ENCODE results near the gene ASS1. TPM values are rescaled to one million over a fixed set of nuclear protein-coding genes. Genes with fewer than 3 reads are reported as not detected.

Gene ASS1
- total and polyA plus RNA-seq, 2 of the 13 experiments (the other 11 are each of a cell fraction or from before 2014, with no cell fraction given): 77.6 to 122 TPM

GRCh38 chr9:130438382-130438981, 6.3 kb upstream of the ASS1 start:
- no peak overlapping the region for H3K9ac ChIP-seq (ENCODE audit: insufficient read depth, low read depth, low read length)
- ChIA-PET POLR2A (interaction anchor here (1.0 kb wide), 1 partner anchor 12 kb away, joined by 4 read pairs; no protein-coding TSS in a partner anchor), CTCF (ENCODE audit: low intra/inter-chr PET ratio, low total read pairs) (no interaction called here)
- DNase-seq (ENCODE audit: low spot score) (no peak), ATAC-seq (no peak), FAIRE-seq (no peak)
- WGBS (ENCODE audit: low lambda C conversion rate): 40% methylated on average over 3 of the region's 6 CpGs
- H3K36me3 ChIP-seq (replicated peaks in 1 of 2; ENCODE audit: control insufficient read depth in 1 of 2, insufficient read depth in 2 of 2, low read length in 2 of 2): no peaks in the 10 kb centered on the region
- no peaks in the 10 kb centered on the region for H3K79me2 ChIP-seq (ENCODE audit: insufficient read depth, low read length)
- in situ Hi-C loops (cut with HindIII; ENCODE audit: extremely low pct_ligation_motif_present, low pct_unique_long_range_greater_than_20kb): no loop called here
- H4K20me1 ChIP-seq (ENCODE audit: insufficient read depth, low read length): no peaks in the 10 kb centered on the region
- H3K4me1 ChIP-seq (ENCODE audit: insufficient read depth, low read length): peaks cover 41% of the 10 kb centered on the region
- no peak overlapping the region for H3K4me3 ChIP-seq (replicated peaks in 1 of 3; ENCODE audit: insufficient read depth in 1 of 3, low read depth in 2 of 3, low read length in 3 of 3)
- H3K27ac ChIP-seq (ENCODE audit: extremely low read length, insufficient read depth, low read length): no peak overlapping the region
- no peak overlapping the region for H2AFZ ChIP-seq (ENCODE audit: low read length)
- intact Hi-C loops (cut with micrococcal nuclease; ENCODE audit: unreplicated experiment): no loop called here
- peaks cover 9% of the 10 kb centered on the region; the same call in 1 of the 2 replicates for H3K9me3 ChIP-seq (ENCODE audit: low read length)
- H3K27me3 ChIP-seq (ENCODE audit: control insufficient read depth in 1 of 2, insufficient read depth in 2 of 2, low read length in 2 of 2): peaks cover 2 to 18% of the 10 kb centered on the region in 2 experiments
- BruUV-seq (replicated peaks): no TSS peak
- H3K4me2 ChIP-seq (ENCODE audit: low read depth, low read length): no peak overlapping the region
- TF ChIP-seq HNRNPK (IDR thresholded peaks at IDR 0.05; ENCODE audit: low read depth, low read length, poor library complexity, severe bottlenecking) (no peak), GLI4 (CRISPR knock-in tag; IDR thresholded peaks at IDR 0.05; ENCODE audit: borderline replicate concordance) (no peak), ZBTB7A (CRISPR knock-in tag; IDR thresholded peaks at IDR 0.05) (no peak)
- TF ChIP-seq, protein P1, sequence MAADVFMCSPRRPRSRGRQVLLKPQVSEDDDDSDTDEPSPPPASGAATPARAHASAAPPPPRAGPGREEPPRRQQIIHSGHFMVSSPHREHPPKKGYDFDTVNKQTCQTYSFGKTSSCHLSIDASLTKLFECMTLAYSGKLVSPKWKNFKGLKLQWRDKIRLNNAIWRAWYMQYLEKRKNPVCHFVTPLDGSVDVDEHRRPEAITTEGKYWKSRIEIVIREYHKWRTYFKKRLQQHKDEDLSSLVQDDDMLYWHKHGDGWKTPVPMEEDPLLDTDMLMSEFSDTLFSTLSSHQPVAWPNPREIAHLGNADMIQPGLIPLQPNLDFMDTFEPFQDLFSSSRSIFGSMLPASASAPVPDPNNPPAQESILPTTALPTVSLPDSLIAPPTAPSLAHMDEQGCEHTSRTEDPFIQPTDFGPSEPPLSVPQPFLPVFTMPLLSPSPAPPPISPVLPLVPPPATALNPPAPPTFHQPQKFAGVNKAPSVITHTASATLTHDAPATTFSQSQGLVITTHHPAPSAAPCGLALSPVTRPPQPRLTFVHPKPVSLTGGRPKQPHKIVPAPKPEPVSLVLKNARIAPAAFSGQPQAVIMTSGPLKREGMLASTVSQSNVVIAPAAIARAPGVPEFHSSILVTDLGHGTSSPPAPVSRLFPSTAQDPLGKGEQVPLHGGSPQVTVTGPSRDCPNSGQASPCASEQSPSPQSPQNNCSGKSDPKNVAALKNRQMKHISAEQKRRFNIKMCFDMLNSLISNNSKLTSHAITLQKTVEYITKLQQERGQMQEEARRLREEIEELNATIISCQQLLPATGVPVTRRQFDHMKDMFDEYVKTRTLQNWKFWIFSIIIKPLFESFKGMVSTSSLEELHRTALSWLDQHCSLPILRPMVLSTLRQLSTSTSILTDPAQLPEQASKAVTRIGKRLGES (CRISPR knock-in tag; IDR thresholded peaks at IDR 0.05; ENCODE audit: borderline replicate concordance): no peak
- TF ChIP-seq, protein P2, sequence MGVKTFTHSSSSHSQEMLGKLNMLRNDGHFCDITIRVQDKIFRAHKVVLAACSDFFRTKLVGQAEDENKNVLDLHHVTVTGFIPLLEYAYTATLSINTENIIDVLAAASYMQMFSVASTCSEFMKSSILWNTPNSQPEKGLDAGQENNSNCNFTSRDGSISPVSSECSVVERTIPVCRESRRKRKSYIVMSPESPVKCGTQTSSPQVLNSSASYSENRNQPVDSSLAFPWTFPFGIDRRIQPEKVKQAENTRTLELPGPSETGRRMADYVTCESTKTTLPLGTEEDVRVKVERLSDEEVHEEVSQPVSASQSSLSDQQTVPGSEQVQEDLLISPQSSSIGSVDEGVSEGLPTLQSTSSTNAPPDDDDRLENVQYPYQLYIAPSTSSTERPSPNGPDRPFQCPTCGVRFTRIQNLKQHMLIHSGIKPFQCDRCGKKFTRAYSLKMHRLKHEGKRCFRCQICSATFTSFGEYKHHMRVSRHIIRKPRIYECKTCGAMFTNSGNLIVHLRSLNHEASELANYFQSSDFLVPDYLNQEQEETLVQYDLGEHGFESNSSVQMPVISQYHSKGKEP (CRISPR knock-in tag; IDR thresholded peaks at IDR 0.05): no peak

Data from HepG2 (cell line).